Measurements from ENCODE around the gene ROR1. TPM values are rescaled to one million over a fixed set of nuclear protein-coding genes. Genes with fewer than 3 reads are reported as not detected.

Gene ROR1
- total RNA-seq, 6 experiments from 2014 or later, result 0.04 to 0.58 (median 0.37) TPM

DNA sequence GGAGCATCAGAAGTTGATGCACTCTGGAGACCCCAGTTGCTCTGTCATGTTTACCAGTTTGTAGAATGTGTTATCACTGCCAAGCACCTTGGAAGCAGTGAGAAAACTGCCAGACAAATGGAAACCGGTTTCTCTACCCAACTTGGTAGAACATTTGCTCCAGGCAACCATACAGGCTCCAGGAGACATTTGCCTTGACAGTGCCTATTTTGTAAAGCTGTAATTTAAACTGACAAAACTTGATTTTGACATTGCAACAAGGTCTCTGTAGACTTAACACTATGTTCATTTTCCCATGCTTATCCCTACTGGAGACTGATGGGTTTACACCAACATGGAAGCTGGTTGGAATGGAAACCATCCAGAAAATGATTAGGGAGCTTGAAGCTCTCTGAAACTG lies 97.6 kb downstream of the ROR1 start:
- Histone ChIP-seq H3K27me3 (no peaks in the 10 kb centered on the region), H3K36me3 (no peaks in the 10 kb centered on the region), H3K27ac (no peak overlapping the region), H3K4me1 (no peaks in the 10 kb centered on the region), H3K4me3 (no peak overlapping the region), H3K9me3 (no peaks in the 10 kb centered on the region)
- 89% methylated on average over 1 of the region's 1 CpG for WGBS (ENCODE audit: insufficient coverage, low coverage, low lambda C conversion rate, missing lambda C conversion rate)
- ATAC-seq (no peak), DNase-seq (no peak)
- TF ChIP-seq POLR2A (IDR thresholded peaks at IDR 0.05), result no peak
- no peak for TF ChIP-seq CTCF (IDR thresholded peaks at IDR 0.05)
- intact Hi-C loops (cut with DNase I), result no loop called here

DNA sequence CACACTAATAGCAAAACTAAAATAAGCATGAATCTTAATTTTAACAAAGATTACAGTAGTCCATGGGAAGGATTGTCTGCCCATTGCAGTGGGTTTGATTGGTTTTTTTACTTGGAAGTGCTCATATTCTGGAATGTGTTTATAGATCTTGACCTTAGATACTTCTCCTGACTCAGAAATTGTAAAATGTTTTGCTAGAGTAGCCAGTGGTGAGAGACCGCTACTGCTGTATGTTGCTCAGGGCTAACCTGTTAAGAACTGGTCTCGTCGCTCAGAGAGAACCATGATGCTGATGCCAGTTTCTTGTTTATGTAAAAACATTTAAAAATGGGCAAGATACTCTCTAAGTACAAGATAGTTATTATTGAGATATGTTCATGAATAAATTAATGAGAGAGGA lies 99.9 kb downstream of the ROR1 start:
- WGBS (ENCODE audit: insufficient coverage, low coverage, low lambda C conversion rate, missing lambda C conversion rate), result 93% methylated on average over 3 of the region's 3 CpGs
- TF ChIP-seq POLR2A (IDR thresholded peaks at IDR 0.05) (no peak), CTCF (IDR thresholded peaks at IDR 0.05) (no peak)
- ATAC-seq, result no peak

DNA sequence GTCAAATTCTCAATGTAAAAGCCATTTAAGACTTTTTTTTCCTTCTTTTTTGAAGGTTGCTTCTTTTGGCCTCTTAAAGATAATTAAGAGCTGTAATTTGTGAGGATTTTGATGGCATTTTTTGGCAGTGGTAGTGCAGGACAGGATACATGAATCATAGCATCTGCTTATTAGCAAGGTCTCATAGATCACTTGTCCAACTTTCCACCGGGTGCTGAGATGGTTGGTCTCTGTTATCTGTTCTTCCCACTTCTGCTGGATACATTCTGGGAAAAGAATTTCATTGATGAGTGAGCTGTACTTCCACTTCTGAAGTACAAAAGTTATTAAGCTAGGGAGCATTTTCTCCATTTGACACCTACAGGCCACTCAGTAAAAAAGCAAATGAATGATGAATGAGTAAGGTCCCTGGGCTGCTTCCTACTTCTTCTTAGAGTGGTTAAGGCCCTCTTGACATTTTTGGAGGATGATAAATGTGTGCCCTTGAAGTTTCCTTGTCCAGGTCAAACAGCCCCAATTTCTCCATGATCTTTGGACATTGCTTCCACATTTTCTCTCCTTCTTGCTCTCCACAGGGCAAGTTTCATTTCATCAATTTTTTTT lies 100.6 kb downstream of the ROR1 start:
- Histone ChIP-seq H3K36me3 (no peaks in the 10 kb centered on the region), H3K27me3 (no peaks in the 10 kb centered on the region), H3K27ac (no peak overlapping the region), H3K4me1 (no peaks in the 10 kb centered on the region), H3K4me3 (no peak overlapping the region), H3K9me3 (no peaks in the 10 kb centered on the region)
- ATAC-seq, result no peak
- no peak for DNase-seq
- intact Hi-C loops (cut with DNase I), result no loop called here
- TF ChIP-seq CTCF (IDR thresholded peaks at IDR 0.05) (no peak), POLR2A (IDR thresholded peaks at IDR 0.05) (no peak)
- 62% methylated on average over 1 of the region's 1 CpG for WGBS (ENCODE audit: insufficient coverage, low coverage, low lambda C conversion rate, missing lambda C conversion rate)

More for the DNA sequence above, 99.9 kb downstream of the ROR1 start:
- H3K36me3 ChIP-seq, result no peaks in the 10 kb centered on the region
- intact Hi-C loops (cut with DNase I), result no loop called here
- no peaks in the 10 kb centered on the region for H3K4me1 ChIP-seq
- H3K27me3 ChIP-seq, result no peaks in the 10 kb centered on the region
- DNase-seq, result no peak
- H3K27ac ChIP-seq, result no peak overlapping the region
- no peaks in the 10 kb centered on the region for H3K9me3 ChIP-seq
- no peak overlapping the region for H3K4me3 ChIP-seq

- H3K27me3 ChIP-seq, result no peaks in the 10 kb centered on the region
- no peak for TF ChIP-seq CTCF (IDR thresholded peaks at IDR 0.05)
- no peak for TF ChIP-seq POLR2A (IDR thresholded peaks at IDR 0.05)
- no peaks in the 10 kb centered on the region for H3K4me1 ChIP-seq
- H3K4me3 ChIP-seq, result no peak overlapping the region
- intact Hi-C loops (cut with DNase I), result no loop called here
- H3K27ac ChIP-seq, result no peak overlapping the region
- H3K9me3 ChIP-seq, result no peaks in the 10 kb centered on the region
- DNase-seq (no peak), ATAC-seq (no peak)
- H3K36me3 ChIP-seq, result no peaks in the 10 kb centered on the region
These were observed 101.8 kb downstream of the ROR1 start for GRCh38 chr1:63875636-63876035.

All from right lobe of liver (tissue), 6 donors.